ENCODE data around the gene LETMD1. TPM values are rescaled to one million over a fixed set of nuclear protein-coding genes. Genes with fewer than 3 reads are reported as not detected.

Gene LETMD1
- total and polyA plus RNA-seq, 11 donors = 13.6 to 34.4 (median 22.7) TPM

DNA sequence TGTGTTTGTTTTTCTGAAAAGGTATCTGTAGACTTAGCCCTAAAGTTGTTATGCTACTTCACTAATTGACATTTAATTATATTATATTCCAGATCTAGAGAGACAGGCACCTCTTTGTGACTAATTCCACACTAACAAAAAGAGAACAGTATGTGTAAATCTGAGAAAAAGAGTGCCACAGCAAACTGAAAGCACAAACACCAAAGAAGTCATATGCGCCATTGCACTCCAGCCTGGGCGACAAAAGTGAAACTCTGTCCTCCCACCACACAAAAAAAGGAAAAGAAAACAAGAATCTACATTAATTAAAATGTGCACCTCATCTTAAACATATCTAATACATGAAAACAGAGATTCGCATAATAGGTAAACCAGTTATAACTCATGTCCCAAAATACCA, 39.7 kb downstream of the LETMD1 start:
- WGBS, 4 donors = 92 to 97% (median 96%) methylated on average over 3 of the region's 3 CpGs
- intact Hi-C loops (cut with DNase I) = loop anchor here in 2 of 10 donors (10.0 kb wide), 2 partner anchors 147 to 157 kb away; partner anchors contain the start of gene DAZAP2 (in 1 of the 2)

DNA sequence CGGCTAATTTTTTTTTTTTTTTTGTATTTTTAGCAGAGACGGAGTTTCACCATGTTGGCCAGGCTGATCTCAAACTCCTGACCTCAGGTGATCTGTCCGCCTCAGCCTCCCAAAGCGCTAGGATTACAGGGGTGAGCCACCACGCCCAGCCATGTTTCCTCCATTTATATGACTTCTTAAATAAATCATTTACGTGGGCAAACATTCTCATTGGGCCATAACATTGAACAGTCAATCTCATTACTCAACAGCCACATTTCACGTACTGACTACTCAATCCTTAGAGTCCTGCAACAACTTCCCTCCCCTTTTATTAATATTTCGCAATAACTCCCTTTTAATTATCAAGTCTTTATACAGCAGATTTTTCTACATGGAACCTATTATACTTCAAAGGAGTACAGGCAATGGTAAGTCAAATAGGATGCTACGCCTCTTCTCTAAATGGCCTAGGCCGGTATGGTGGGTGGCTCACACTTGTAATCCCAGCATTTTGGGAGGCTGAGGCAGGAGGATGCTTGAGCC, 42.6 kb downstream of the LETMD1 start:
- intact Hi-C loops (cut with DNase I) = no loop called here
- 93 to 97% (median 96%) methylated on average over 10 of the region's 10 CpGs for WGBS, 4 donors
- H3K4me3 ChIP-seq = no peak overlapping the region
- peaks cover 0 to 7% (median 0%) of the 10 kb centered on the region in 12 donors for H3K4me1 ChIP-seq
- DNase-seq (no peak), ATAC-seq (no peak)
- no peaks in the 10 kb centered on the region for H3K27me3 ChIP-seq
- H3K27ac ChIP-seq = no peak overlapping the region
- H3K9me3 ChIP-seq = no peaks in the 10 kb centered on the region
- no peak for TF ChIP-seq POLR2A (IDR thresholded peaks at IDR 0.05)
- TF ChIP-seq, protein P1, sequence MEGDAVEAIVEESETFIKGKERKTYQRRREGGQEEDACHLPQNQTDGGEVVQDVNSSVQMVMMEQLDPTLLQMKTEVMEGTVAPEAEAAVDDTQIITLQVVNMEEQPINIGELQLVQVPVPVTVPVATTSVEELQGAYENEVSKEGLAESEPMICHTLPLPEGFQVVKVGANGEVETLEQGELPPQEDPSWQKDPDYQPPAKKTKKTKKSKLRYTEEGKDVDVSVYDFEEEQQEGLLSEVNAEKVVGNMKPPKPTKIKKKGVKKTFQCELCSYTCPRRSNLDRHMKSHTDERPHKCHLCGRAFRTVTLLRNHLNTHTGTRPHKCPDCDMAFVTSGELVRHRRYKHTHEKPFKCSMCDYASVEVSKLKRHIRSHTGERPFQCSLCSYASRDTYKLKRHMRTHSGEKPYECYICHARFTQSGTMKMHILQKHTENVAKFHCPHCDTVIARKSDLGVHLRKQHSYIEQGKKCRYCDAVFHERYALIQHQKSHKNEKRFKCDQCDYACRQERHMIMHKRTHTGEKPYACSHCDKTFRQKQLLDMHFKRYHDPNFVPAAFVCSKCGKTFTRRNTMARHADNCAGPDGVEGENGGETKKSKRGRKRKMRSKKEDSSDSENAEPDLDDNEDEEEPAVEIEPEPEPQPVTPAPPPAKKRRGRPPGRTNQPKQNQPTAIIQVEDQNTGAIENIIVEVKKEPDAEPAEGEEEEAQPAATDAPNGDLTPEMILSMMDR (IDR thresholded peaks at IDR 0.05) = no peak
- H3K36me3 ChIP-seq = peaks cover 0 to 60% (median 39%) of the 10 kb centered on the region in 9 donors

More for the DNA sequence above, 39.7 kb downstream of the LETMD1 start:
- no peak overlapping the region for H3K27ac ChIP-seq
- no peaks in the 10 kb centered on the region for H3K9me3 ChIP-seq
- TF ChIP-seq POLR2A (IDR thresholded peaks at IDR 0.05) = no peak
- TF ChIP-seq, protein P1 (IDR thresholded peaks at IDR 0.05) = no peak
- ATAC-seq = no peak
- peaks cover 0 to 17% (median 0%) of the 10 kb centered on the region in 12 donors for H3K4me1 ChIP-seq
- H3K4me3 ChIP-seq = no peak overlapping the region
- DNase-seq = no peak
- peaks cover 0 to 30% (median 16%) of the 10 kb centered on the region in 9 donors for H3K36me3 ChIP-seq
- H3K27me3 ChIP-seq = no peaks in the 10 kb centered on the region

DNA sequence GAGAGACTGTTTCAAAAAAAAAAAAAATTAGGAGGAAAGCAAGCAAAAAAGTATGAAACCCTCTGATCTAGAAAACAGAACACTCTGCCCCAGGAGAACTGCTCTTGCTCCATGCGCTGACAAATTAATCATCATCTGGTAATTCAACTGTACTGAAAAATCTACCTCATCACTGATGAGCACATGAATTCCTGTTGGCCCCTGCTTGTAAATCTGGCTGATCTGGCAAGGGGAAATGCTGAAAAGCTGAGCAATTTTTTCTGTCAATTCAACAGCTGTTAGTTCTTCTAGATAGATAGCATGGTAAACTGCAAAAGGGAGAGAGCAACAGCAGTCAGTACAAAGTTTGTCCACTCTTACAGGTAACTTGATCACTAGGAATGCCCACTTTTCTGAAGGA, 50.5 kb downstream of the LETMD1 start:
- WGBS, 4 donors = 94 to 100% (median 96%) methylated on average over 1 of the region's 1 CpG
- intact Hi-C loops (cut with DNase I) = no loop called here
- TF ChIP-seq, protein P1 (IDR thresholded peaks at IDR 0.05) = no peak
- no peak for TF ChIP-seq POLR2A (IDR thresholded peaks at IDR 0.05)
- Histone ChIP-seq H3K9me3 (no peaks in the 10 kb centered on the region), H3K4me3 (no peak overlapping the region), H3K27me3 (no peaks in the 10 kb centered on the region), H3K4me1 (no peaks in the 10 kb centered on the region), H3K27ac (no peak overlapping the region), H3K36me3 (peaks cover 0 to 100% (median 99%) of the 10 kb centered on the region in 9 donors)
- ATAC-seq = no peak
- DNase-seq = no peak

DNA sequence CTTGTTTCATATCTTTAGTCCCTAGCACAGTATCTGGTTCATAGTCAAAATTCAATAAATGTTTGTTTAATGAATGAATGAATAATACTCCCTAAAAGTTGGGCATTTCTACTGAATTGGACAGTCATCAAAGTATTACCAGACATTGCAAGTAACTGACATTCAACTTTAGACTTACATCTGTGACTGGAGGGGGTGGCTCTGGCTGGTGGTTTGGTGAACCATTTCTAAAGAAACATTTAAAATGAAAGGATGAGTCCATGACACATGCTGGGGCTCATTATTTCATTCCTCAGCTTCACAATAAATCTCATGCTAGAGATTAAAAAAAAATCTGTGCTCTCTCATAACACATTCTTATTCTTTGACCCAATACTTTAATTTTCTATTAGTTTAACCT, 55.9 kb downstream of the LETMD1 start:
- intact Hi-C loops (cut with DNase I) = no loop called here

More for the DNA sequence above, 55.9 kb downstream of the LETMD1 start:
- DNase-seq (no peak), ATAC-seq (no peak)
- Histone ChIP-seq H3K9me3 (no peaks in the 10 kb centered on the region), H3K4me3 (no peak overlapping the region), H3K27me3 (no peaks in the 10 kb centered on the region), H3K27ac (no peak overlapping the region), H3K4me1 (no peaks in the 10 kb centered on the region), H3K36me3 (peaks cover 0 to 99% (median 96%) of the 10 kb centered on the region in 9 donors)
- TF ChIP-seq, protein P1 (IDR thresholded peaks at IDR 0.05) = no peak
- no peak for TF ChIP-seq POLR2A (IDR thresholded peaks at IDR 0.05)

All from heart left ventricle (tissue), 16 donors.